Neuronal stem cell (in vitro differentiated cells): ENCODE measurements around the gene OLIG1.

Experiments used
- DNase-seq: peaks from one replicate; pipeline ENCODE4 v3.0.0-alpha.2; 2013; ENCODE audit warnings: low spot score
- H2AFZ ChIP-seq: one replicate; pipeline ENCODE4 v1.6.1; 2013; ENCODE audit warnings: mild to moderate bottlenecking, low read length, inconsistent platforms
- H2AK5ac ChIP-seq: 2 replicates; pipeline ENCODE4 v1.6.1; 2013; ENCODE audit warnings: low read depth, mild to moderate bottlenecking, inconsistent platforms, low read length, moderate library complexity, mixed read lengths
- H2BK120ac ChIP-seq: 2 replicates; pipeline ENCODE4 v1.6.1; 2013; ENCODE audit warnings: low read depth, mild to moderate bottlenecking, inconsistent platforms, low read length, moderate library complexity, mixed read lengths
- H2BK12ac ChIP-seq: one replicate; pipeline ENCODE4 v1.6.1; 2013; ENCODE audit warnings: low read length, inconsistent platforms
- H2BK15ac ChIP-seq: 2 replicates; pipeline ENCODE4 v1.6.1; 2013; ENCODE audit warnings: mild to moderate bottlenecking, low read length, inconsistent platforms, mixed read lengths
- H2BK5ac ChIP-seq: one replicate; pipeline ENCODE4 v1.6.1; 2013; ENCODE audit warnings: inconsistent platforms, mild to moderate bottlenecking, low read length, moderate library complexity
- H3K14ac ChIP-seq: one replicate; pipeline ENCODE4 v1.6.1; 2013; ENCODE audit warnings: low read length, inconsistent platforms
- H3K18ac ChIP-seq: 2 replicates; pipeline ENCODE4 v1.6.1; 2013; ENCODE audit warnings: low read length, inconsistent platforms
- H3K23ac ChIP-seq: 2 replicates; pipeline ENCODE4 v1.6.1; 2013; ENCODE audit warnings: low read depth, mild to moderate bottlenecking, mixed read lengths, low read length, inconsistent platforms; ENCODE audit not compliant: poor library complexity
- H3K27ac ChIP-seq: replicated peaks from 3 replicates; pipeline ENCODE4 v1.5.1; 2013; ENCODE audit warnings: low read length, inconsistent platforms
- H3K27me3 ChIP-seq, 3 experiments: 2 replicates each; pipeline ENCODE4 v1.6.1; 2013; ENCODE audit warnings: low read length in 3 of 3, mild to moderate bottlenecking in 2 of 3, inconsistent platforms in 1 of 3, low read depth in 1 of 3, mixed read lengths in 1 of 3, moderate library complexity in 1 of 3; ENCODE audit not compliant: control insufficient read depth in 3 of 3, insufficient read depth in 3 of 3
- H3K36me3 ChIP-seq, 2 donors: replicated peaks in 1 of 2; 2 replicates each; pipeline ENCODE4 v1.6.1; 2013; ENCODE audit warnings: low read length in 2 of 2; ENCODE audit not compliant: control insufficient read depth in 2 of 2, insufficient read depth in 2 of 2
- H3K4ac ChIP-seq: 2 replicates; pipeline ENCODE4 v1.6.1; 2013; ENCODE audit warnings: inconsistent platforms, mild to moderate bottlenecking, low read length, moderate library complexity
- H3K4me1 ChIP-seq, 2 donors: 1 replicate in 1 of 2; 2 replicates in 1 of 2; pipeline ENCODE4 v1.6.1; 2013; ENCODE audit warnings: low read length in 2 of 2, low read depth in 1 of 2; ENCODE audit not compliant: control insufficient read depth in 2 of 2, insufficient read depth in 1 of 2
- H3K4me2 ChIP-seq: one replicate; pipeline ENCODE4 v1.6.1; 2013; ENCODE audit warnings: mild to moderate bottlenecking, low read length, inconsistent platforms; ENCODE audit not compliant: insufficient read depth, poor library complexity, severe bottlenecking
- H3K4me3 ChIP-seq, 2 donors: 2 replicates each; pipeline ENCODE4 v1.5.1; 2013; ENCODE audit warnings: low read length in 2 of 2, mild to moderate bottlenecking in 2 of 2, inconsistent platforms in 1 of 2, moderate library complexity in 1 of 2
- H3K79me1 ChIP-seq: one replicate; pipeline ENCODE4 v1.6.1; 2013; ENCODE audit warnings: low read depth, mild to moderate bottlenecking, inconsistent platforms, low read length, moderate library complexity
- H3K9ac ChIP-seq: one replicate; pipeline ENCODE4 v1.6.1; 2013; ENCODE audit warnings: mild to moderate bottlenecking, low read depth, low read length, inconsistent platforms; ENCODE audit not compliant: poor library complexity
- H3K9me3 ChIP-seq, 2 donors: replicated peaks in 1 of 2; 2 replicates each; pipeline versions ENCODE3 to v1.6.1; 2013; ENCODE audit warnings: low read length in 2 of 2, mild to moderate bottlenecking in 2 of 2, inconsistent platforms in 1 of 2, low read depth in 1 of 2, mixed read lengths in 1 of 2, moderate library complexity in 1 of 2; ENCODE audit not compliant: control insufficient read depth in 2 of 2, insufficient read depth in 1 of 2
- H4K8ac ChIP-seq: one replicate; pipeline ENCODE4 v1.6.1; 2013; ENCODE audit warnings: low read depth, mild to moderate bottlenecking, inconsistent platforms, low read length, moderate library complexity
- H4K91ac ChIP-seq: one replicate; pipeline ENCODE4 v1.6.1; 2013; ENCODE audit warnings: low read length, low read depth, mild to moderate bottlenecking, inconsistent platforms; ENCODE audit not compliant: poor library complexity
- WGBS, 2 donors: extraction: QIAGEN DNeasy Blood & Tissue Kit; methylation state at CpG; one replicate each; pipeline ENCODE4 v1.1.7; 2013; ENCODE audit warnings: missing lambda C conversion rate in 2 of 2, mixed read lengths in 1 of 2; ENCODE audit not compliant: insufficient read length in 2 of 2, insufficient replicate concordance in 1 of 2; ENCODE audit errors: extremely low coverage in 2 of 2; 5-methylcytosine and 5-hydroxymethylcytosine counted together

Gene OLIG1

GRCh38 chr21:33039536-33039935, 30.4 kb upstream of the OLIG1 start:
- no peak for DNase-seq
- no peaks in the 10 kb centered on the region for H3K9me3 ChIP-seq

GRCh38 chr21:33040215-33040614, 29.7 kb upstream of the OLIG1 start:
- Histone ChIP-seq H3K9ac (no peak overlapping the region), H2BK5ac (no peak overlapping the region), H3K23ac (no peak overlapping the region), H2AFZ (no peak overlapping the region), H3K27me3 (peaks cover 0 to 39% (median 25%) of the 10 kb centered on the region in 3 experiments), H3K36me3 (no peaks in the 10 kb centered on the region), H3K18ac (no peak overlapping the region), H3K9me3 (no peaks in the 10 kb centered on the region), H2BK120ac (no peak overlapping the region), H3K79me1 (no peaks in the 10 kb centered on the region), H3K14ac (no peak overlapping the region), H2AK5ac (no peak overlapping the region), H2BK12ac (no peak overlapping the region), H3K4me2 (no peak overlapping the region), H3K4ac (no peak overlapping the region), H3K27ac (no peak overlapping the region), H2BK15ac (no peak overlapping the region), H4K91ac (no peak overlapping the region), H4K8ac (no peak overlapping the region), H3K4me3 (no peak overlapping the region), H3K4me1 (no peaks in the 10 kb centered on the region)
- DNase-seq = no peak
- WGBS, 2 donors = no CpG with 5 or more reads among the region's 3 CpGs

More at GRCh38 chr21:33039536-33039935, 30.4 kb upstream of the OLIG1 start:
- Histone ChIP-seq H3K9ac (no peak overlapping the region), H3K14ac (no peak overlapping the region), H3K4me2 (no peak overlapping the region), H2AK5ac (no peak overlapping the region), H4K91ac (no peak overlapping the region), H3K4ac (no peak overlapping the region), H4K8ac (no peak overlapping the region), H2BK15ac (no peak overlapping the region), H3K4me1 (no peaks in the 10 kb centered on the region), H2BK5ac (no peak overlapping the region), H2BK12ac (no peak overlapping the region), H2BK120ac (no peak overlapping the region), H2AFZ (peak overlapping the region; percentile 31), H3K79me1 (no peaks in the 10 kb centered on the region), H3K27me3 (peaks cover under 1 to 46% (median 32%) of the 10 kb centered on the region in 3 experiments), H3K18ac (peak overlapping the region; percentile 45), H3K4me3 (no peak overlapping the region), H3K36me3 (no peaks in the 10 kb centered on the region), H3K27ac (no peak overlapping the region), H3K23ac (no peak overlapping the region)
- no CpG with 5 or more reads among the region's 7 CpGs for WGBS, 2 donors

GRCh38 chr21:33041981-33042380, 28.0 kb upstream of the OLIG1 start:
- Histone ChIP-seq H3K4me3 (no peak overlapping the region), H2AK5ac (no peak overlapping the region), H3K36me3 (no peaks in the 10 kb centered on the region), H2BK120ac (no peak overlapping the region), H3K14ac (no peak overlapping the region), H2BK15ac (no peak overlapping the region), H3K27me3 (peaks cover 0 to 38% (median 10%) of the 10 kb centered on the region in 3 experiments), H3K4ac (no peak overlapping the region), H3K79me1 (no peaks in the 10 kb centered on the region), H3K23ac (no peak overlapping the region), H2BK12ac (no peak overlapping the region), H3K4me1 (no peaks in the 10 kb centered on the region), H4K8ac (no peak overlapping the region), H3K18ac (no peak overlapping the region), H3K9ac (no peak overlapping the region), H3K27ac (no peak overlapping the region), H2BK5ac (no peak overlapping the region), H3K4me2 (no peak overlapping the region), H2AFZ (no peak overlapping the region), H3K9me3 (no peaks in the 10 kb centered on the region), H4K91ac (no peak overlapping the region)
- no CpG with 5 or more reads among the region's 2 CpGs for WGBS, 2 donors
- no peak for DNase-seq

GRCh38 chr21:33042812-33043211, 27.1 kb upstream of the OLIG1 start:
- no peaks in the 10 kb centered on the region for H3K79me1 ChIP-seq
- H2BK15ac ChIP-seq = no peak overlapping the region
- H3K27ac ChIP-seq = no peak overlapping the region
- H4K91ac ChIP-seq = no peak overlapping the region
- H3K4ac ChIP-seq = no peak overlapping the region
- WGBS, 2 donors = no CpG with 5 or more reads among the region's 4 CpGs
- no peak for DNase-seq
- no peak overlapping the region for H2AFZ ChIP-seq
- no peak overlapping the region for H3K23ac ChIP-seq
- H2AK5ac ChIP-seq = no peak overlapping the region
- H3K27me3 ChIP-seq = peaks cover 0 to 38% (median 2%) of the 10 kb centered on the region in 3 experiments
- no peak overlapping the region for H3K18ac ChIP-seq
- no peak overlapping the region for H3K4me3 ChIP-seq
- H2BK120ac ChIP-seq = no peak overlapping the region
- H3K14ac ChIP-seq = no peak overlapping the region
- no peak overlapping the region for H2BK12ac ChIP-seq
- no peaks in the 10 kb centered on the region for H3K36me3 ChIP-seq
- H3K9ac ChIP-seq = no peak overlapping the region
- H3K9me3 ChIP-seq = no peaks in the 10 kb centered on the region
- no peaks in the 10 kb centered on the region for H3K4me1 ChIP-seq
- H4K8ac ChIP-seq = no peak overlapping the region
- H3K4me2 ChIP-seq = no peak overlapping the region
- H2BK5ac ChIP-seq = no peak overlapping the region
